GM19099 (cell line): ENCODE results near the gene TNRC6A.

Experiments used
- POLR2A ChIP-seq: IDR thresholded peaks from 3 replicates; pipeline ENCODE4 v1.6.1; 2011; ENCODE audit warnings: low read depth; ENCODE audit not compliant: insufficient read length; ENCODE audit errors: extremely low read depth

Gene TNRC6A

DNA sequence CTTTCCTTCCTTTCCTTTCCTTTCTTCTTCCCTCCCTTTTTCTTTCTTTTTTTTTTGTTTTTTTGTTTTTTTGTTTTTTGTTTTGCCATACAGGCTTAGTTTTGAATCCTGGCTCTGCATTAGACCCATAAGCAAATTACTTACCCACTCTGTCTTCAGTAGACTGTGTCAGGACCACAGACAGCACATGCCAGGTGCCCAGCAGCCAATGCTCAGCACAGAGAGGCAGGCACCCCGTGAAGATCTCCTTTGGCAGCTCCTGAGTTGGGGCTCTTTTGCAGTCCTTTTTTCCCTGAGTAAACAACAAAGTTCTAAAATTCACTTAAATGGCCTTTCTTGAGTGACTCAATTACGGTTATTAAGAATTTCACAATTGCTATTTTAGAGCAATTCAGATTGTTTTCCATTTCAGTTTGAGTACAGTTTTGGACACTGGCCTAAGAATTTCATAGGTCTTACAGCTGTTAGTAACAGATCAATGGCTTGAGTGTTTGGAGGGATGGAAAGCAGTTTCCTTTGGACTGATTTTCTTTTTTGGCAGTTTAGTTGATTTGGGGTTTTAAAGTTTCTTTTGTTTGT is 90.1 kb downstream of the TNRC6A start:
- TF ChIP-seq POLR2A, result no peak

DNA sequence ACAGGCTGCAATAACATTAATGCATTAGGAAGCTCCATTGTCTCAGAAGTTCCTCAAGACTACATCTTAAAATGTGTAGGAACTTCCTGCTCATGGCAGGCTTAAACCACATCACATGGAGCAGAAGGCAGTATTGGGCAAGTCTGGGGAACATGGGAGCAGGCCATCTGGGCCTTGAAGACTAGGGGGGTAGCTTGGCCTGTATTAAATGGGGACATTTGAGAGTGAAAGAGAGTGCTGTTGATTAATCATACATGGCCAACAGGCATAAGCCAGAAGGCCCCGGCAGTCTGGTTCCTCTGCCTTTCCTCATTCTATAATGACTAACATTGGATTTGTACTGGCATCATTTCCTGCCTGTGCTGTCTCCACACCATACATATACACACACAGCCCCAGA is 91.1 kb downstream of the TNRC6A start:
- TF ChIP-seq POLR2A, result no peak

DNA sequence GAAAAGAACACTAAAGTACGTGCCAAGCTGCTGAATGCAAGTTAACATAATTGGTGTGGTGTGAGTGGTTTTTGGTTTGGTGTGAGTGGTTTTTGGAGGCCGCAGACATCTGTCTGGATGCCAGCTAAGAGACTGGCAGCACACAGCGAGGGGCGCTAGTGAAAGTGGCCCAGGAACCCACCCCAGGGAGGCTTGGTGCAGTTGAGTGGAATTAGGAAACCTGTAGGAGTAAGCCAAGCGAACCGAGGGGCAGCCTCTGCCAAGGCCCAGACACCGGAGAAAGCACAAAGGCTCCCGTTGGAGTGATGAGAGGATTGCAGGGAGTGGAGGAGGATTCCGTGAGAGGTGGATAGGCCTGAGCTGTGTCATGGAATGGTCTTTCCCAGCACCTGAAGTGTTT is 91.7 kb downstream of the TNRC6A start:
- TF ChIP-seq POLR2A, result no peak

DNA sequence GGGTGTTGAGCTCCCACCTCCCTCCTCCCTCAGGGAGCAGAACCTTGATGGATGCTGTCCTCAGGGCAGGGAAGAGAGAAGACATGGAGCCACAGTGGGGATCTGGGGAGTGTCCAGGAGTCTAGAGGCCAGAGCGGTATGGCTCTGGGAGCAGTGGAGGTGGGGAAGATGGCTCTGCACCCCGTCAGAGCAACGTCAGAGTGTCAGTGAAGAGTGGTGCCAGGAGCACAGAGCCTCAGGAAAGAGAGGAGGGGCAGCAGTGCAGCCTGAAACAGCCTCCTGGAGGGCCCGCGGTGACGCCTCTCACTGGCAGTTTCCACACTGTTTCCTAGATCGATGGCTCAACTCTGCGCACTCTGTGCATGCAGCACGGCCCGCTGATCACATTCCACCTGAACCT is 93.1 kb downstream of the TNRC6A start:
- TF ChIP-seq POLR2A, result no peak

DNA sequence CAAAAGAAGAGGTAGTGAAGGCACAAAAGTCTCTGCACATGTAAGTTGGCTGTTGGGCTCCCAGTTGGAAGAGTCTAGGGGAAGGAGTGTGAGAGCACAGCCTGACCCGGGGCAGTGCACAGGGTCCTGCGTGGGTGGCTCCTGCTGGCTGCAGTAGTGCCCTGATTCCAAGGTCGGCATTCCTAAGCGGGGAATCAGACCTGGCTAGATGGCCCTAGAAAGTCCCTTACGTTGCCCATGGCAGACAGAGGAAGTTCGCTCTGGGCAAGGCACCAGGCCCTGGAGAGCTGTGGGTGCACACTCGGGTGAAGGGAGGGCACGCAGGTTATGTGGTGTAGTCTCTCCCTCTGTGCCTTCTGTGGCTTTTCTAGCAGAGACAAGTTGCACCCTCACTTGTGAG is 93.5 kb downstream of the TNRC6A start:
- TF ChIP-seq POLR2A, result no peak

GRCh38 chr16:24825696-24826095 is 96.2 kb downstream of the TNRC6A start:
- no peak for TF ChIP-seq POLR2A

DNA sequence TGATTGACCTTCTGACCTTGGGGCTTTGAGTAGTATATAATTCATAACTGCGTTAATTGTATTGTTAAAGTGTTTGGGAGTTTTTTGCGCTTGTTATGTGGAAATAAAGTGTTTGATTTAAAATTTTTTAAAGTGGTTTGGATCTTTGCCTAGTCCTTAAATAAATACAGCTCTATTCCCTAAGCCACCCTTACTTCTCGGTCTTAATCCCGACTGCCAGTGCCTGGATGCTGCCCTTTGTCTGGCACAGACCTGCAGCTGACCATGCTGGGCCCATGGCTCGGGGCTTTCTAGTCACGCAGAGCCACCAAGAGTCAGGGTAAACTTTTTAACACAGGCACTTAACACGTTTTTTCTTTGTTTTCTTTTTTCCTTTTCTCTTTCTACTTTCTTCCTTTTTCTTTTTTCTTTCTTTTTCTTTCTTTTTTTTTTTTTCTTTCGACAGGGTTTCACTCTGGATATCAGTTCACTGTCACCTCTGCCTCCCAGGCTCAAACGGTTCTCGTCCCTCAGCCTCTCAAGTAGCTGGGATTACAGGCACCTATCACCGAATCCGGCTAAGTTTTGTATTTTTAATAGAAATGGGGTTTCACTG is 96.7 kb downstream of the TNRC6A start:
- TF ChIP-seq POLR2A, result no peak

- TF ChIP-seq POLR2A, result no peak
These were observed 97.5 kb downstream of the TNRC6A start for GRCh38 chr16:24826817-24827566.

GRCh38 chr16:24829153-24829552 is 99.7 kb downstream of the TNRC6A start:
- TF ChIP-seq POLR2A, result no peak

- no peak for TF ChIP-seq POLR2A
These were observed 103.9 kb downstream of the TNRC6A start for GRCh38 chr16:24833352-24833751.

GRCh38 chr16:24834459-24835335 is 105.2 kb downstream of the TNRC6A start:
- TF ChIP-seq POLR2A, result no peak

DNA sequence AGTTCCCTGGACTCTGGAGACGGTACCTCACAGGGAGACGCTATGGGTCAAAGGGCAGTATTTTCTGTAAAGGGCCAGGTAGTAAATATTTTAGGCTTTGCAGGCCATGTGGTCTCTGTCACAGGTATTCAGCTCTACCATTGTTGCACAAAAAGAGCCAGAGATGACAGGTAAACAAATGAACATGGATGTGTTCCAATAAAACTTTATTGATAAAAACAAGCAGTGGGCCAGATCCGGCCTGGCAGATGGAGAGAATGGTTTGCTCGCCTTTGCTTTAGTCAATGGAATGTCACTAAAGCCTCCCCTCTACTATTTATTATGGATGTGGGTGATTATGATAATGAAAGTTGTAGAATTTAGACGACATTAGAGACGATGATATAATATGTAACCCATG is 107.4 kb downstream of the TNRC6A start:
- TF ChIP-seq POLR2A, result no peak

- no peak for TF ChIP-seq POLR2A
These were observed 108.5 kb downstream of the TNRC6A start for GRCh38 chr16:24837969-24838368.

DNA sequence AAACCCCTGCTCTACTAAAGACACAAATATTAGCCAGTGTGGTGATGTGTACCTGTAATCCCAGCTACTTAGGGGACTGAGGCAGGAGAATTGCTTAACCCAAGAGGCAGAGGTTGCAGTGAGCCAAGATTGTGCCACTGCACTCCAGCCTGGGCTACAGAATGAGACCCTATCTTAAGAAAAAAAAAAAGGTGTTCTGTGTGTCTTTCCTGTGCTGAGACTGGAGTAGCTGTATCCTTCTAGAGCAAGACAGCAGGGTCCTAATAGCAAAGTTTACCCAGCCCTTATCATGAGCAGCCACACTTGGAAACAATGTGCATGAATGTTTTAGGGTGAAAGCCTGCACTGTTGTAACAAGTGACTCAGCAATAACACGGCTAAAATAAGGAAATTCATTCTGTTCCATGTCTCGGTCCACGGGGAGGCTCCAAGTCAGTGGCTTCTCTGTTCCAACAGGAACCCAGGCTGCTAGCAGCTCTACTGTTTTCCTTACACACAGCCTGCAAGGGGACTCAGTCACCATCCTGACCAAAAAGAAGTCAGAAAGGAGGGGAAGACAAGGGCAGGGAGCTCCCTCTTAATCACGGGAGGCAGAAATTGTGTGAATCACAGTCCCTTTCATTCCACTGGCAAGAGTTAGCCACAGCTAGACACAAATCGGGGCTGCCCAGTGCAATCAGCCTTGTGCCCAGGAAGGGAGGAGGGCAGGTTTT is 109.3 kb downstream of the TNRC6A start:
- TF ChIP-seq POLR2A, result no peak
